Measurements from ENCODE around the gene GMCL2.

The GMCL2 gene

DNA sequence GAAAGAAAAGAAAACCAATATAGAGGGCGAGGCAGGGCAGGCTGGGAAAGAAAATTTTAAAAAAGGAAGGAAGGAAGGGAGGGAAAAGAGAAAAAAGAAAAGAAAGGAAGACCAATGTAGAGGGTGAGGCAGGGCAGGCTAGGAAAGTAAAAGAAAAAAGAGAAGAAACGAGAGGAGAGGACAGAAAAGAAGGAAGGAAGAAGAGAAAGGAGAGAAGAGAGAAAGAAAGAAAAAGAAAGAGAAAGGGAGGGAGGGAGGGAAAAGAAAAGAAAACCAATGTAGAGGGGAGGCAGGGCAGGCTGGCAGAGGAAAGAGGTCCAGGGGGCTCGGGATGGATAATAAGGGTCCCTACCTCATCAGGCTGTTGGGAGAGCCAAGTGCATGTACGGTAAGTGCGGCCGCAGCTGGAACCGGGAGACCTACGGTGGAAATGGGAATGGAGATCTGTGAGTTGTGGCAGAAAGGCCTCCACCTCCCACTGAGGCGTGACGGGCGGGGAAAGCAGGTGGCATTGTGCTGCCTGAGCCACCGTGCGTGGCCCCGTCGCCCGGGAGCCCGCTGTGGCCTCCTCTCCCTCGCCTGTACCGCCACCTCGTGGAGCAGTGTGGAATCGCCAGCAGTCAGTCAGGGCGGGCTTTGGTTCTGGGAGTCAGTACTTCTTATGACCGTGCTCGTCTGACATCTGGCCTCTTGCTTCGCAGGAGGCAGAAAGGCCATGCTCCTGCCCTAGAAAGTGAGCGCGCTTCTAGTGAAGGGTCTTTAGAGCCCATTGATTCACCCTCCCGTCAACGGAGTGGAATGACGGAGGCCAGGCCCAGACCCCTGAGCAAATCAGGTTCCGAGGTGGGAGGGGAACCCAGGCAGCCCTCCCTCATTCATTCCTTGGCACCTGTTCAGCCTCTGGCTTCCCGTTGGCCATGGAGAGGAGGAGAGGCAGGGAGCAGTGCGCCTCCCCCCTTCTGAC, 23.1 kb downstream of the GMCL2 start (continued):
- TF ChIP-seq GLI4 (tag by site-specific recombination; IDR thresholded peaks at IDR 0.05) (0 out of 2 replicates have a peak, but pooled peaks have one; percentile 12), ZNF510 (tag by site-specific recombination; IDR thresholded peaks at IDR 0.05; ENCODE audit: insufficient replicate concordance) (no peak), ZIC2 (tag by site-specific recombination; IDR thresholded peaks at IDR 0.05) (peak; percentile 97)
- TF ChIP-seq, protein P1, sequence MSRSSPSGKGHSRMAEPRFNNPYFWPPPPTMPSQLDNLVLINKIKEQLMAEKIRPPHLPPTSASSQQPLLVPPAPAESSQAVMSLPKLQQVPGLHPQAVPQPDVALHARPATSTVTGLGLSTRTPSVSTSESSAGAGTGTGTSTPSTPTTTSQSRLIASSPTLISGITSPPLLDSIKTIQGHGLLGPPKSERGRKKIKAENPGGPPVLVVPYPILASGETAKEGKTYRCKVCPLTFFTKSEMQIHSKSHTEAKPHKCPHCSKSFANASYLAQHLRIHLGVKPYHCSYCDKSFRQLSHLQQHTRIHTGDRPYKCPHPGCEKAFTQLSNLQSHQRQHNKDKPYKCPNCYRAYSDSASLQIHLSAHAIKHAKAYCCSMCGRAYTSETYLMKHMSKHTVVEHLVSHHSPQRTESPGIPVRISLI (tag by site-specific recombination; IDR thresholded peaks at IDR 0.05), result no peak
- TF ChIP-seq, protein P2, sequence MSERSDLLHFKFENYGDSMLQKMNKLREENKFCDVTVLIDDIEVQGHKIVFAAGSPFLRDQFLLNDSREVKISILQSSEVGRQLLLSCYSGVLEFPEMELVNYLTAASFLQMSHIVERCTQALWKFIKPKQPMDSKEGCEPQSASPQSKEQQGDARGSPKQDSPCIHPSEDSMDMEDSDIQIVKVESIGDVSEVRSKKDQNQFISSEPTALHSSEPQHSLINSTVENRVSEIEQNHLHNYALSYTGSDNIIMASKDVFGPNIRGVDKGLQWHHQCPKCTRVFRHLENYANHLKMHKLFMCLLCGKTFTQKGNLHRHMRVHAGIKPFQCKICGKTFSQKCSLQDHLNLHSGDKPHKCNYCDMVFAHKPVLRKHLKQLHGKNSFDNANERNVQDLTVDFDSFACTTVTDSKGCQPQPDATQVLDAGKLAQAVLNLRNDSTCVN (tag by site-specific recombination; optimal IDR thresholded peaks at IDR 0.05), result peak; percentile 86

DNA sequence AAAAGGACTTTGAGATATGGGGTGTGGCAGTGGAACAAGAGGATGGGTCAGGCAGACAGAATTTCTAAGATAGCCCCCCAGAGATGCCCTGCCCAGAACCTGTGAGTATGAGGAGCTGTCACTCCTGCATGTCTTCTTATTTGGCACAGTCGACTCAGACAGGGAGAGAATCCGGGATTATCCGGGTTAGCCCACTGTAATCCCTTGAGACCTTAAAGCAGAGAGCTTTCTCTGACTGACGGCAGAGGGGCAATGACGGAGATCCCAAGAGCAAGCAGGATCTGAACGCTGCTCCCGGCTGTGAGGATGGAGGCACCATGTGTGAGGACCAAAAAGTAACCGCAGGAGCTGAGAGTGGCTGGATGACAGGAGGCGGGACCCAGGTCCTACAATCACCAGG, 24.7 kb downstream of the GMCL2 start:
- CTCF ChIA-PET, result interaction anchor here (0.6 to 3.9 kb wide), 6 partner anchors 13 to 161 kb away, joined by 3 to 39 read pairs (median 5); no protein-coding TSS in a partner anchor
- POLR2A ChIA-PET, result interaction anchor here (0.8 kb wide), 1 partner anchor 42 kb away, joined by 4 read pairs; the partner anchor contains the start of gene HNRNPAB
- Histone ChIP-seq H3K4me1 (ENCODE audit: control insufficient read depth, insufficient read depth, low read length) (no peaks in the 10 kb centered on the region), H3K4me3 (ENCODE audit: low read depth, low read length) (no peak overlapping the region), H3K9me3 (ENCODE audit: control insufficient read depth, insufficient read depth, low read depth, low read length) (no peaks in the 10 kb centered on the region), H3K27ac (ENCODE audit: extremely low read depth, low read depth, low read length) (no peak overlapping the region), H3K36me3 (ENCODE audit: control insufficient read depth in 2 of 2, insufficient read depth in 1 of 2, low read length in 2 of 2) (no peaks in the 10 kb centered on the region)
- TF ChIP-seq ZNF549 (tag by site-specific recombination; IDR thresholded peaks at IDR 0.05), result no peak
- no peak for TF ChIP-seq ZNF140 (tag by site-specific recombination; IDR thresholded peaks at IDR 0.05)
- TF ChIP-seq, protein P3, sequence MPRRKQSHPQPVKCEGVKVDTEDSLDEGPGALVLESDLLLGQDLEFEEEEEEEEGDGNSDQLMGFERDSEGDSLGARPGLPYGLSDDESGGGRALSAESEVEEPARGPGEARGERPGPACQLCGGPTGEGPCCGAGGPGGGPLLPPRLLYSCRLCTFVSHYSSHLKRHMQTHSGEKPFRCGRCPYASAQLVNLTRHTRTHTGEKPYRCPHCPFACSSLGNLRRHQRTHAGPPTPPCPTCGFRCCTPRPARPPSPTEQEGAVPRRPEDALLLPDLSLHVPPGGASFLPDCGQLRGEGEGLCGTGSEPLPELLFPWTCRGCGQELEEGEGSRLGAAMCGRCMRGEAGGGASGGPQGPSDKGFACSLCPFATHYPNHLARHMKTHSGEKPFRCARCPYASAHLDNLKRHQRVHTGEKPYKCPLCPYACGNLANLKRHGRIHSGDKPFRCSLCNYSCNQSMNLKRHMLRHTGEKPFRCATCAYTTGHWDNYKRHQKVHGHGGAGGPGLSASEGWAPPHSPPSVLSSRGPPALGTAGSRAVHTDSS (tag by site-specific recombination; IDR thresholded peaks at IDR 0.05), result no peak
- TF ChIP-seq ZNF311 (tag by site-specific recombination; IDR thresholded peaks at IDR 0.05; ENCODE audit: borderline replicate concordance), result no peak
- TF ChIP-seq, protein P4, sequence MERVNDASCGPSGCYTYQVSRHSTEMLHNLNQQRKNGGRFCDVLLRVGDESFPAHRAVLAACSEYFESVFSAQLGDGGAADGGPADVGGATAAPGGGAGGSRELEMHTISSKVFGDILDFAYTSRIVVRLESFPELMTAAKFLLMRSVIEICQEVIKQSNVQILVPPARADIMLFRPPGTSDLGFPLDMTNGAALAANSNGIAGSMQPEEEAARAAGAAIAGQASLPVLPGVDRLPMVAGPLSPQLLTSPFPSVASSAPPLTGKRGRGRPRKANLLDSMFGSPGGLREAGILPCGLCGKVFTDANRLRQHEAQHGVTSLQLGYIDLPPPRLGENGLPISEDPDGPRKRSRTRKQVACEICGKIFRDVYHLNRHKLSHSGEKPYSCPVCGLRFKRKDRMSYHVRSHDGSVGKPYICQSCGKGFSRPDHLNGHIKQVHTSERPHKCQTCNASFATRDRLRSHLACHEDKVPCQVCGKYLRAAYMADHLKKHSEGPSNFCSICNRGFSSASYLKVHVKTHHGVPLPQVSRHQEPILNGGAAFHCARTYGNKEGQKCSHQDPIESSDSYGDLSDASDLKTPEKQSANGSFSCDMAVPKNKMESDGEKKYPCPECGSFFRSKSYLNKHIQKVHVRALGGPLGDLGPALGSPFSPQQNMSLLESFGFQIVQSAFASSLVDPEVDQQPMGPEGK (tag by site-specific recombination; IDR thresholded peaks at IDR 0.05), result no peak
- no peak for TF ChIP-seq ZNF335 (tag by site-specific recombination; conservative IDR thresholded peaks at IDR 0.05)
- TF ChIP-seq ZNF830 (tag by site-specific recombination; IDR thresholded peaks at IDR 0.05; ENCODE audit: low read depth), result no peak
- no peak for TF ChIP-seq ZFP37 (tag by site-specific recombination; IDR thresholded peaks at IDR 0.05)
- TF ChIP-seq ZNF596 (tag by site-specific recombination; IDR thresholded peaks at IDR 0.05), result no peak
- TF ChIP-seq, protein P5, sequence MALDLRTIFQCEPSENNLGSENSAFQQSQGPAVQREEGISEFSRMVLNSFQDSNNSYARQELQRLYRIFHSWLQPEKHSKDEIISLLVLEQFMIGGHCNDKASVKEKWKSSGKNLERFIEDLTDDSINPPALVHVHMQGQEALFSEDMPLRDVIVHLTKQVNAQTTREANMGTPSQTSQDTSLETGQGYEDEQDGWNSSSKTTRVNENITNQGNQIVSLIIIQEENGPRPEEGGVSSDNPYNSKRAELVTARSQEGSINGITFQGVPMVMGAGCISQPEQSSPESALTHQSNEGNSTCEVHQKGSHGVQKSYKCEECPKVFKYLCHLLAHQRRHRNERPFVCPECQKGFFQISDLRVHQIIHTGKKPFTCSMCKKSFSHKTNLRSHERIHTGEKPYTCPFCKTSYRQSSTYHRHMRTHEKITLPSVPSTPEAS (tag by site-specific recombination; IDR thresholded peaks at IDR 0.05), result no peak
- TF ChIP-seq PRDM1 (tag by site-specific recombination; IDR thresholded peaks at IDR 0.05), result no peak
- no peak for TF ChIP-seq ZBTB21 (tag by site-specific recombination; IDR thresholded peaks at IDR 0.05)
